A549 (cell line): ENCODE measurements around the gene ARHGAP19.

ENCODE experiments used
- CBX2 ChIP-seq: fragments of 200-600 bp; sonication (generic); IDR thresholded peaks from 2 replicates; pipeline ENCODE4 v1.6.1; 2016; ENCODE audit warnings: low read depth, mild to moderate bottlenecking, borderline replicate concordance
- CTCF ChIP-seq: fragments of >200 bp; sonication (Bioruptor Twin); formaldehyde crosslinking; IDR thresholded peaks from 3 replicates; pipeline ENCODE4 v1.5.1; 2016
- MYC ChIP-seq: IDR thresholded peaks from 2 replicates; pipeline ENCODE4 v1.6.1; 2012; ENCODE audit warnings: mild to moderate bottlenecking, inconsistent platforms, low read length, improper control_type of control experiment, borderline replicate concordance
- PHF8 ChIP-seq: fragments of 200-600 bp; sonication (generic); IDR thresholded peaks from 2 replicates; pipeline ENCODE4 v1.6.1; 2016; ENCODE audit warnings: low read depth, mild to moderate bottlenecking, antibody characterized with exemption, moderate library complexity, borderline replicate concordance
- POLR2A ChIP-seq: IDR thresholded peaks from 2 replicates; pipeline ENCODE4 v1.6.1; 2012; ENCODE audit warnings: mild to moderate bottlenecking, low read length
- RAD21 ChIP-seq, 2 experiments: fragments of >200 bp in 1 of 2; sonication (Bioruptor Twin) in 1 of 2; formaldehyde crosslinking in 1 of 2; IDR thresholded peaks in 1 of 2; conservative IDR thresholded peaks in 1 of 2; 2 replicates in 1 of 2; 3 replicates in 1 of 2; pipeline ENCODE4 v1.6.1; 2012 to 2018; ENCODE audit warnings: inconsistent platforms in 1 of 2
- REST ChIP-seq: fragments of 200-600 bp; sonication (generic); IDR thresholded peaks from 2 replicates; pipeline ENCODE4 v1.6.1; 2016; ENCODE audit warnings: antibody characterized with exemption, mild to moderate bottlenecking, moderate library complexity

- TF ChIP-seq REST (no peak), CTCF (no peak), CBX2 (no peak), POLR2A (no peak), PHF8 (no peak), MYC (no peak), RAD21 (conservative IDR thresholded peaks at IDR 0.05 in 1 of 2, IDR thresholded peaks at IDR 0.05 in 1 of 2) (no peak)
Observed at GRCh38 chr10:97329766-97330165, 37.3 kb upstream of the ARHGAP19 start.
